Measurements from ENCODE around the gene TESK1. TPM values are rescaled to one million over a fixed set of nuclear protein-coding genes. Genes with fewer than 3 reads are reported as not detected.

Gene TESK1
- total and polyA plus RNA-seq, 2 of the 4 experiments (the other 2 are of a cell fraction) = 3.4 to 21.0 TPM

- TF ChIP-seq BHLHE40 (IDR thresholded peaks at IDR 0.05; ENCODE audit: low read depth, low read length) = no peak
- no peak for TF ChIP-seq SMC3 (IDR thresholded peaks at IDR 0.05; ENCODE audit: low read depth, low read length)
- TF ChIP-seq RFX5 (IDR thresholded peaks at IDR 0.05; ENCODE audit: low read depth, low read length) = no peak
- TF ChIP-seq CHD1 (IDR thresholded peaks at IDR 0.05; ENCODE audit: low read depth, low read length) = no peak
- dilution Hi-C loops (cut with HindIII; ENCODE audit: low sequenced_read_pairs, unreplicated experiment) = no loop called here
- peaks cover 0 to 1% of the 10 kb centered on the region in 2 experiments; a peak in 3 of 4 replicates for H3K79me1 ChIP-seq (ENCODE audit: low read depth in 1 of 2, low read length in 2 of 2)
- intact Hi-C loops (cut with micrococcal nuclease) = loop anchor here (10.0 kb wide), 2 partner anchors 161 to 169 kb away; partner anchors contain the start of genes HINT2 and SPAG8
- H3K4me2 ChIP-seq (ENCODE audit: low read depth, low read length) = no peak overlapping the region
- no peak overlapping the region for H2BK20ac ChIP-seq (ENCODE audit: low read depth, low read length)
- H2BK120ac ChIP-seq (ENCODE audit: low read depth, low read length) = no peak overlapping the region
- H4K5ac ChIP-seq (ENCODE audit: low read depth, low read length) = no peak overlapping the region
- WGBS, 2 experiments (ENCODE audit: extremely low coverage in 2 of 2, insufficient read length in 1 of 2) = no CpG with 5 or more reads among the region's 2 CpGs
- no peak overlapping the region for H2AK9ac ChIP-seq (replicated peaks; ENCODE audit: low read depth, low read length, poor library complexity)
- in situ Hi-C loops (cut with MboI; ENCODE audit: low sequenced_read_pairs) = loop anchor here (10.0 kb wide), 1 partner anchor 149 kb away; no protein-coding TSS in a partner anchor
- H3K56ac ChIP-seq (ENCODE audit: extremely low read depth, insufficient read depth, low read length) = no peak overlapping the region
- H3K27ac ChIP-seq (ENCODE audit: insufficient read depth, low read length) = no peak overlapping the region
- BruUV-seq (replicated peaks) = no TSS peak
- no peak overlapping the region for H2AK5ac ChIP-seq (ENCODE audit: low read depth, low read length)
- H3K14ac ChIP-seq (replicated peaks; ENCODE audit: low read depth, low read length) = no peak overlapping the region
- H3K4ac ChIP-seq (ENCODE audit: low read depth, low read length) = no peak overlapping the region
- no peak overlapping the region for H2AFZ ChIP-seq (replicated peaks; ENCODE audit: low read length, poor library complexity)
- H2BK5ac ChIP-seq (ENCODE audit: low read depth, low read length, poor library complexity, severe bottlenecking) = no peak overlapping the region
- CTCF ChIA-PET = no interaction called here
- H3K9ac ChIP-seq (ENCODE audit: low read depth, low read length) = no peak overlapping the region
- peaks cover 3% of the 10 kb centered on the region; the same call in 1 of the 2 replicates for H4K20me1 ChIP-seq (ENCODE audit: insufficient read depth, low read length)
- no peak overlapping the region for H3K18ac ChIP-seq (ENCODE audit: low read depth, low read length)
- peaks cover 4% of the 10 kb centered on the region; the same call in 1 of the 2 replicates for H3K9me1 ChIP-seq (ENCODE audit: insufficient read depth, low read length)
- DNase-seq = no peak
- no peak overlapping the region for H3K23ac ChIP-seq (ENCODE audit: low read depth, low read length)
- no peaks in the 10 kb centered on the region for H3K27me3 ChIP-seq (ENCODE audit: control insufficient read depth, insufficient read depth, low read length)
- H3K4me1 ChIP-seq (ENCODE audit: control insufficient read depth, insufficient read depth, low read length) = peaks cover 13% of the 10 kb centered on the region; the same call in 1 of the 2 replicates
- H4K8ac ChIP-seq (ENCODE audit: low read depth in 2 of 2, low read length in 2 of 2) = no peak overlapping the region
- no peak overlapping the region for H4K91ac ChIP-seq (ENCODE audit: insufficient read depth, low read depth, low read length)
- no peak overlapping the region for H2BK15ac ChIP-seq (ENCODE audit: low read depth, low read length)
- POLR2A ChIA-PET (ENCODE audit: unreplicated experiment) = interaction anchor here (0.6 kb wide), 1 partner anchor 36 kb away, joined by 5 read pairs; the partner anchor contains the start of gene TPM2
- ATAC-seq (ENCODE audit: low read depth) = no peak
- H3K36me3 ChIP-seq (ENCODE audit: control insufficient read depth, insufficient read depth, low read length) = no peaks in the 10 kb centered on the region
- H3K4me3 ChIP-seq (ENCODE audit: insufficient read depth, low read depth, low read length) = no peak overlapping the region
- H3K9me3 ChIP-seq (ENCODE audit: control insufficient read depth, insufficient read depth, low read length) = no peaks in the 10 kb centered on the region
Measured at GRCh38 chr9:35653611-35654010, 48.5 kb downstream of the TESK1 start.

Measured in IMR-90 (cell line).